Measurements from ENCODE around the gene AK5. TPM values are rescaled to one million over a fixed set of nuclear protein-coding genes. Genes with fewer than 3 reads are reported as not detected.
A peak's percentile ranks its signal among the peaks of the same experiment; 100 is the strongest.

AK5 gene
- total RNA-seq, 1 donor from 2014 or later = not detected

DNA sequence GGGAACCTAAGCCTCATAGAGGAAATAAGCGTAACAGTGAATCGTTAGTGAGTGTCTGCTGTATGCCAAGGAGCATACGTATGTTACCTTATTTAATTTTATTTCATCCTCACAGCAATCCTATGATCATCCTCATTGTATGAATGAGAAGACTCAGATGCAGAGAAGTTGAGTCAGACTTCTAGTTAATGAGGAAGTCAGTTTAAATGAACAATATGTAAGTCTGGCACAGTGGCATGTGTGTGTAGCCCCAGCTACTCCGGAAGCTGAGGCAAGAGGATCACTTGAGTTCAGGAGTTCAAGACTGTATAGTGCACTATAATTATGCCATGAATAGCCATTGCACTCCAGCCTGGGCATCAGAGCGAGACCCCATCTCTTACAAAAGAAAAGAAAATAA lies 252.6 kb downstream of the AK5 start:
- TF ChIP-seq, protein P1, sequence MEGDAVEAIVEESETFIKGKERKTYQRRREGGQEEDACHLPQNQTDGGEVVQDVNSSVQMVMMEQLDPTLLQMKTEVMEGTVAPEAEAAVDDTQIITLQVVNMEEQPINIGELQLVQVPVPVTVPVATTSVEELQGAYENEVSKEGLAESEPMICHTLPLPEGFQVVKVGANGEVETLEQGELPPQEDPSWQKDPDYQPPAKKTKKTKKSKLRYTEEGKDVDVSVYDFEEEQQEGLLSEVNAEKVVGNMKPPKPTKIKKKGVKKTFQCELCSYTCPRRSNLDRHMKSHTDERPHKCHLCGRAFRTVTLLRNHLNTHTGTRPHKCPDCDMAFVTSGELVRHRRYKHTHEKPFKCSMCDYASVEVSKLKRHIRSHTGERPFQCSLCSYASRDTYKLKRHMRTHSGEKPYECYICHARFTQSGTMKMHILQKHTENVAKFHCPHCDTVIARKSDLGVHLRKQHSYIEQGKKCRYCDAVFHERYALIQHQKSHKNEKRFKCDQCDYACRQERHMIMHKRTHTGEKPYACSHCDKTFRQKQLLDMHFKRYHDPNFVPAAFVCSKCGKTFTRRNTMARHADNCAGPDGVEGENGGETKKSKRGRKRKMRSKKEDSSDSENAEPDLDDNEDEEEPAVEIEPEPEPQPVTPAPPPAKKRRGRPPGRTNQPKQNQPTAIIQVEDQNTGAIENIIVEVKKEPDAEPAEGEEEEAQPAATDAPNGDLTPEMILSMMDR (IDR thresholded peaks at IDR 0.05) = no peak
- ChIA-PET CTCF (interaction anchor here (1.3 kb wide), 1 partner anchor 1380 kb away, joined by 4 read pairs; no protein-coding TSS in a partner anchor), POLR2A (no interaction called here)
- Mint-ChIP-seq H3K4me3 (no peak overlapping the region), H3K9me3 (no peaks in the 10 kb centered on the region), H3K36me3 (ENCODE audit: low read depth) (no peaks in the 10 kb centered on the region), H3K27me3 (peaks cover 4% of the 10 kb centered on the region), H3K4me1 (peaks cover 11% of the 10 kb centered on the region), H3K27ac (no peak overlapping the region)
- intact Hi-C loops (cut with micrococcal nuclease) = loop anchor here (1.0 to 10.0 kb wide), 5 partner anchors 580 to 1540 kb away; no protein-coding TSS in a partner anchor
- DNase-seq (no peak), ATAC-seq (ENCODE audit: low read depth) (no peak)

DNA sequence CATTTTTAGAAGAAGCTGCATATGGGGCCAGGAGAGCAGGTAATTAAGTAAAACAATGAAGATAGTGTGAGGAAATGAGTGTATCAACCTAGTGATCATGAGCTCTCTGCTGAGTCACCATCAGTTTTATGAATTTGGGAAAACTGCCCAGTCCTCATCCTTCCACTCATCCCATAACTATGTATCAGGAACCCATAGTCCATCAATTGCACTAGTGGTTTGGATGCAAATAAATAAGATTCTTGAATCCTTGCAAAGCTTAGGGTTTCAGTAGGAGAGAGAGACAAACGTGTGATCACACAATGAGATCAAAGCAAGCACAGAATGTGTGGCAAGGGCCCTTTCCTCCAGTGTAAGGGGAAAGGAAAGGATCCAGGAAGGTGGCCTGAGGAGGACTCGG lies 255.0 kb downstream of the AK5 start:
- intact Hi-C loops (cut with micrococcal nuclease) = loop anchor here (10.0 kb wide), 4 partner anchors 578 to 1542 kb away; no protein-coding TSS in a partner anchor
- Mint-ChIP-seq H3K4me3 (no peak overlapping the region), H3K9me3 (no peaks in the 10 kb centered on the region), H3K36me3 (ENCODE audit: low read depth) (no peaks in the 10 kb centered on the region), H3K27ac (no peak overlapping the region), H3K4me1 (peaks cover 34% of the 10 kb centered on the region), H3K27me3 (peaks cover 4% of the 10 kb centered on the region)
- POLR2A ChIA-PET = interaction anchor here (0.6 kb wide), 1 partner anchor 7 kb away, joined by 3 read pairs; no protein-coding TSS in a partner anchor
- DNase-seq (no peak), ATAC-seq (ENCODE audit: low read depth) (no peak)
- TF ChIP-seq, protein P1 (IDR thresholded peaks at IDR 0.05) = no peak
- CTCF ChIA-PET = interaction anchor here (1.0 kb wide), 1 partner anchor 8 kb away, joined by 5 read pairs; no protein-coding TSS in a partner anchor

DNA sequence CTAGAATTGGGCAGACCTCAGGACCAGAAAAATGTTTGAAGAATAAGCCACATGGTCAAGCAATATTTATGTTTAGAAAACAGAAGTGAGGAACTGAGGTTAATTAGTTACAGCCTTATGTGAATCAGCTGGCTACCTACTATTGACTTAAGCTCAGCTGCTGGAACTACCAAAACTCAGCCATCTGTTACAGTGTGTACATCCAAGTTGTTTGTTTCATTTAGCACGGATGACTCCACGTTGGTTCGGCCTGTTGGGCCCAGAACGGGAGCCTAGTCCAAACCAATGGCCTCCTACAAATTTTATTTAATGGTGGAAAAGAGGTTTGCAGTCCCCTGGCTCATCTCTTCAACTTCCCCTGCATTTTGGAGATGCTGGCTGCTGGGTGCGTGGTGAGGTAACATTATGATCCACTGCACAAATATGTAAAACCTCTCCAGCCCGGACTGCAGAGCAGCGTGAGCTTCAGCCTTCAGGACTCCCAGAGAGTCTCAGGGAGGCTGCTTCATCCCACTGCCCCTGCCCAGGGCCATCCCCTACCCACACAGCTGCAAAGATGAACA lies 257.2 kb downstream of the AK5 start:
- no peaks in the 10 kb centered on the region for H3K27me3 Mint-ChIP-seq
- peaks cover 31% of the 10 kb centered on the region for H3K4me1 Mint-ChIP-seq
- DNase-seq = no peak

DNA sequence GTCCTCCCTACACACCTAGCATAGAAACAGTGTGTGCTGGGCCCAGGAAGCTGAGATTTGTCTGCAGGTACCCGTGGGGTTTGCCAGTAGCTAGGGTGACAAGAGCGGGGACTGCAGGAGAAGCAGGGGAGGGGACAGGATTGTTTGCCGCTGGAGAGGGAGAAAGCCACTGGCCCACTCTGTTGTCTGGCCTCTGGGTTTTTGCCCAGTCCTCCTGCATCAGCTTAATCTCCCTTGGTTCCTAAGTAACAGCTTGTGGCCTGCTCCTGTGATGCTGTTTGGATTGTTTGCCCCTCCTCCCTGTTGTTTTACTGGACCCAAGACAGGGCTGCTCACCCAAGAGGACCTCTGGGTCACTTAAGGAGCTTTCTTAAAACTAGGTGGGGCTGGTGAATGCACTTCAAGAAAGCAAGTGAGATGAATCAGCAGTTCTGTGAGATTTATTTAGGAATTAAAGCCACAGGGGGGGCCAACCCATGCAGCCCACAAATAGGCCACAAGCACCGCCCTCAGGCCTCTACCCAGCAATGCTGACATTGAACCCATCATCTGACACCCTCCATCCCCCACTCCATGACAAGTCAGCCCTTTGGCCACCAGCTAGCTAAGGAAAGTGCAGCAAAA lies 257.8 kb downstream of the AK5 start:
- Mint-ChIP-seq H3K4me1 (peaks cover 31% of the 10 kb centered on the region), H3K9me3 (no peaks in the 10 kb centered on the region), H3K4me3 (peak overlapping the region; percentile 59), H3K36me3 (ENCODE audit: low read depth) (no peaks in the 10 kb centered on the region), H3K27me3 (no peaks in the 10 kb centered on the region), H3K27ac (peak overlapping the region; percentile 88)
- ATAC-seq (ENCODE audit: low read depth) = no peak
- no peak for DNase-seq
- CTCF ChIA-PET = interaction anchor here (0.6 kb wide), 1 partner anchor 55 kb away, joined by 3 read pairs; no protein-coding TSS in a partner anchor
- TF ChIP-seq, protein P1 (IDR thresholded peaks at IDR 0.05) = no peak
- intact Hi-C loops (cut with micrococcal nuclease) = loop anchor here (1.0 to 10.0 kb wide), 6 partner anchors 143 to 1545 kb away; partner anchors contain the start of genes PIGK and ZZZ3
- POLR2A ChIA-PET = no interaction called here

More for the DNA sequence above, 257.2 kb downstream of the AK5 start:
- TF ChIP-seq, protein P1 (IDR thresholded peaks at IDR 0.05) = no peak
- Mint-ChIP-seq H3K9me3 (no peaks in the 10 kb centered on the region), H3K36me3 (ENCODE audit: low read depth) (no peaks in the 10 kb centered on the region), H3K4me3 (no peak overlapping the region), H3K27ac (no peak overlapping the region)
- ATAC-seq (ENCODE audit: low read depth) = no peak
- intact Hi-C loops (cut with micrococcal nuclease) = loop anchor here (10.0 kb wide), 4 partner anchors 576 to 1544 kb away; no protein-coding TSS in a partner anchor
- ChIA-PET CTCF (interaction anchor here (0.6 kb wide), 1 partner anchor 55 kb away, joined by 3 read pairs; no protein-coding TSS in a partner anchor), POLR2A (interaction anchor here (0.9 kb wide), 1 partner anchor 144 kb away, joined by 4 read pairs; no protein-coding TSS in a partner anchor)

All from activated B cell treated with CpG ODN at 0.5 μM for 24 hours (primary cell).